CD14-positive monocyte (primary cell): ENCODE measurements around the gene ZNF831. TPM values are rescaled to one million over a fixed set of nuclear protein-coding genes. Genes with fewer than 3 reads are reported as not detected.
A peak's percentile ranks its signal among the peaks of the same experiment; 100 is the strongest.

Source experiments
- DNase-seq, 3 donors: peaks; one replicate each; pipeline ENCODE4 v3.0.0-alpha.2; 2011 to 2022
- H2AFZ ChIP-seq: 2 replicates; pipeline ENCODE4 v1.6.0; 2012; ENCODE audit warnings: mild to moderate bottlenecking, low read depth, low read length, inconsistent platforms; ENCODE audit not compliant: insufficient read depth, poor library complexity, severe bottlenecking
- H3K27ac ChIP-seq, 2 donors: 1 replicate in 1 of 2; 2 replicates in 1 of 2; pipeline ENCODE4 v1.5.1; 2012 to 2013; ENCODE audit warnings: low read length in 2 of 2, control low read depth in 1 of 2, inconsistent platforms in 1 of 2, low read depth in 1 of 2, mild to moderate bottlenecking in 1 of 2
- H3K27me3 ChIP-seq, 2 donors: one replicate each; pipeline versions ENCODE4 v1.6.0 to v1.6.1; 2011 to 2013; ENCODE audit warnings: low read length in 2 of 2; ENCODE audit not compliant: control insufficient read depth in 2 of 2, insufficient read depth in 2 of 2
- H3K36me3 ChIP-seq, 2 donors: replicated peaks in 1 of 2; 1 replicate in 1 of 2; 2 replicates in 1 of 2; pipeline versions ENCODE4 v1.5.1 to v1.6.1; 2012 to 2013; ENCODE audit warnings: low read length in 2 of 2, control low read depth in 1 of 2, inconsistent platforms in 1 of 2, mild to moderate bottlenecking in 1 of 2; ENCODE audit not compliant: insufficient read depth in 2 of 2, control insufficient read depth in 1 of 2
- H3K4me1 ChIP-seq, 2 donors: 1 replicate in 1 of 2; 2 replicates in 1 of 2; pipeline versions ENCODE4 v1.5.1 to v1.6.1; 2012 to 2013; ENCODE audit warnings: low read length in 2 of 2, control low read depth in 1 of 2, inconsistent platforms in 1 of 2, mild to moderate bottlenecking in 1 of 2, moderate library complexity in 1 of 2; ENCODE audit not compliant: insufficient read depth in 2 of 2, control insufficient read depth in 1 of 2
- H3K4me2 ChIP-seq: replicated peaks from 2 replicates; pipeline ENCODE3; 2012; ENCODE audit warnings: low read length, moderate library complexity, mild to moderate bottlenecking; ENCODE audit not compliant: poor library complexity, severe bottlenecking; ENCODE audit errors: extremely low read depth
- H3K4me3 ChIP-seq, 3 experiments: fragments of 200-600 bp in 1 of 3; sonication (generic) in 1 of 3; replicated peaks in 1 of 3; 1 replicate in 2 of 3; 2 replicates in 1 of 3; pipeline ENCODE4 v1.5.1; 2011 to 2013; ENCODE audit warnings: low read length in 3 of 3, mild to moderate bottlenecking in 3 of 3, control low read depth in 2 of 3, low read depth in 2 of 3, inconsistent platforms in 1 of 3, moderate library complexity in 1 of 3
- H3K79me2 ChIP-seq: 2 replicates; pipeline ENCODE4 v1.6.0; 2012; ENCODE audit warnings: mild to moderate bottlenecking, control low read depth, inconsistent platforms, low read length, moderate library complexity; ENCODE audit not compliant: insufficient read depth
- H3K9ac ChIP-seq: 2 replicates; pipeline ENCODE4 v1.6.0; 2017; ENCODE audit warnings: low read length, mild to moderate bottlenecking; ENCODE audit not compliant: insufficient read depth, poor library complexity, severe bottlenecking
- H3K9me3 ChIP-seq, 2 donors: replicated peaks in 1 of 2; 1 replicate in 1 of 2; 2 replicates in 1 of 2; pipeline versions ENCODE4 v1.5.1 to v1.6.1; 2012 to 2013; ENCODE audit warnings: low read length in 2 of 2, control low read depth in 1 of 2; ENCODE audit not compliant: control insufficient read depth in 1 of 2, insufficient read depth in 1 of 2
- H4K20me1 ChIP-seq: 2 replicates; pipeline ENCODE4 v1.6.0; 2012; ENCODE audit warnings: mild to moderate bottlenecking, low read length, control low read depth, moderate library complexity; ENCODE audit not compliant: insufficient read depth
- H3K27ac Mint-ChIP-seq, 7 donors: one replicate each; pipeline ENCODE4 v1.8.0; 2020; ENCODE audit warnings: mild to moderate bottlenecking in 7 of 7, mixed read lengths in 7 of 7, moderate library complexity in 6 of 7, inconsistent platforms in 2 of 7
- H3K27me3 Mint-ChIP-seq, 3 donors: one replicate each; pipeline ENCODE4 v1.8.0; 2021 to 2022; ENCODE audit warnings: low read depth in 3 of 3, mild to moderate bottlenecking in 3 of 3, mixed read lengths in 3 of 3, moderate library complexity in 3 of 3, inconsistent platforms in 1 of 3
- H3K36me3 Mint-ChIP-seq, 2 donors: one replicate each; pipeline ENCODE4 v1.8.0; 2020; ENCODE audit warnings: mixed read lengths in 2 of 2, inconsistent platforms in 1 of 2, mild to moderate bottlenecking in 1 of 2
- H3K4me1 Mint-ChIP-seq: one replicate; pipeline ENCODE4 v1.8.0; 2020; ENCODE audit warnings: mild to moderate bottlenecking, mixed read lengths
- H3K4me3 Mint-ChIP-seq, 2 donors: one replicate each; pipeline ENCODE4 v1.8.0; 2020; ENCODE audit warnings: mild to moderate bottlenecking in 2 of 2, mixed read lengths in 2 of 2, moderate library complexity in 1 of 2
- H3K9me3 Mint-ChIP-seq, 7 donors: one replicate each; pipeline ENCODE4 v1.8.0; 2020 to 2022; ENCODE audit warnings: mixed read lengths in 7 of 7, mild to moderate bottlenecking in 6 of 7, moderate library complexity in 6 of 7, inconsistent platforms in 2 of 7
- WGBS: methylation state at CpG from one replicate; pipeline ENCODE4 v1.1.5; 2013; ENCODE audit warnings: missing lambda C conversion rate; ENCODE audit not compliant: insufficient coverage; 5-methylcytosine and 5-hydroxymethylcytosine counted together
- intact Hi-C, 2 donors: fragments of 100-400 bp; cut with micrococcal nuclease; formaldehyde crosslinking; loops; one replicate each; pipeline versions ENCODE4 v1.15.0 to v1.15.1; 2023
- polyA plus RNA-seq, 3 donors: library from polyadenylated mRNA; depleted of rRNA in 1 of 3; unstranded in 2 of 3; stranded (reverse) in 1 of 3; fragments of 300-500 nt in 2 of 3; fragments of >200 nt in 1 of 3; fragmentation: Illumina TruSeq in 2 of 3; gene quantifications; 1 replicate in 2 of 3; 2 replicates in 1 of 3; pipeline ENCODE4 v1.2.3, GENCODE V29; 2012 to 2021
- TF ChIP-seq, protein P1 (sequence below): fragments of 200-600 bp; IDR thresholded peaks from one replicate; pipeline ENCODE4 v1.8.0; 2022; ENCODE audit warnings: antibody characterized with exemption, mild to moderate bottlenecking

Gene ZNF831
- polyA plus RNA-seq, 3 donors: 0.03 to 0.09 TPM; not detected in 1

DNA sequence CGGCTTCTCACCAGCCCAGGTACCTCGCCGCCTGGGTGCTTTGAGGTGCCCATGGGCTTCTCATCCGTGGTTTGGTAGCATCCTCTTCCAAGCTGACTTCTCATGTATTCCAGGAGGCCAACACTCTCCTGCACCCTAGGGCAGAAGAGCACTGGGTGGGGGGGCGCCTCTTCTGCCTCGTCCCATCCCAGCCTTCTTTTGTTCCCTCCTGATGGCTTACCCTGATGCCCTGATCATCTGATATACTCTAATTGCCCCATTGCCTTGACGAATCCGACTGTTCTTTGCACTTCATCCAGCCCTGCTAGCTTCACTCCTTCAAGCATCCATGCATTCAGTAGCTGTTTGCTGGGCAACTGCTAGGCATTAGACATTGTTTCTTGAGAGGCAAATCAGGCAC lies 60.6 kb downstream of the ZNF831 start:
- H3K27me3 ChIP-seq: peaks cover 54 to 57% of the 10 kb centered on the region in 2 donors
- no peaks in the 10 kb centered on the region for H3K79me2 ChIP-seq
- intact Hi-C loops: loop anchor here (5.0 kb wide), 3 partner anchors 142 to 357 kb away; no protein-coding TSS in a partner anchor
- TF ChIP-seq, protein P1, sequence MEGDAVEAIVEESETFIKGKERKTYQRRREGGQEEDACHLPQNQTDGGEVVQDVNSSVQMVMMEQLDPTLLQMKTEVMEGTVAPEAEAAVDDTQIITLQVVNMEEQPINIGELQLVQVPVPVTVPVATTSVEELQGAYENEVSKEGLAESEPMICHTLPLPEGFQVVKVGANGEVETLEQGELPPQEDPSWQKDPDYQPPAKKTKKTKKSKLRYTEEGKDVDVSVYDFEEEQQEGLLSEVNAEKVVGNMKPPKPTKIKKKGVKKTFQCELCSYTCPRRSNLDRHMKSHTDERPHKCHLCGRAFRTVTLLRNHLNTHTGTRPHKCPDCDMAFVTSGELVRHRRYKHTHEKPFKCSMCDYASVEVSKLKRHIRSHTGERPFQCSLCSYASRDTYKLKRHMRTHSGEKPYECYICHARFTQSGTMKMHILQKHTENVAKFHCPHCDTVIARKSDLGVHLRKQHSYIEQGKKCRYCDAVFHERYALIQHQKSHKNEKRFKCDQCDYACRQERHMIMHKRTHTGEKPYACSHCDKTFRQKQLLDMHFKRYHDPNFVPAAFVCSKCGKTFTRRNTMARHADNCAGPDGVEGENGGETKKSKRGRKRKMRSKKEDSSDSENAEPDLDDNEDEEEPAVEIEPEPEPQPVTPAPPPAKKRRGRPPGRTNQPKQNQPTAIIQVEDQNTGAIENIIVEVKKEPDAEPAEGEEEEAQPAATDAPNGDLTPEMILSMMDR: no peak
- no peak overlapping the region for H2AFZ ChIP-seq
- peaks cover 38 to 44% (median 44%) of the 10 kb centered on the region in 3 donors for H3K27me3 Mint-ChIP-seq
- H4K20me1 ChIP-seq: no peaks in the 10 kb centered on the region
- H3K27ac ChIP-seq: no peak overlapping the region
- peaks cover 14% of the 10 kb centered on the region for H3K4me1 Mint-ChIP-seq
- H3K4me3 Mint-ChIP-seq: peak overlapping the region in 1 of 2 donors; percentile 63
- peaks cover 6 to 10% of the 10 kb centered on the region in 2 donors for H3K4me1 ChIP-seq
- no peaks in the 10 kb centered on the region for H3K36me3 ChIP-seq
- H3K9me3 Mint-ChIP-seq: peaks cover 2 to 11% (median 5%) of the 10 kb centered on the region in 7 donors
- 90% methylated on average over 8 of the region's 8 CpGs for WGBS
- peaks cover 0 to 3% of the 10 kb centered on the region in 2 donors for H3K36me3 Mint-ChIP-seq
- no peak overlapping the region for H3K4me2 ChIP-seq
- no peak overlapping the region for H3K9ac ChIP-seq
- H3K4me3 ChIP-seq: no peak overlapping the region
- no peaks in the 10 kb centered on the region for H3K9me3 ChIP-seq
- DNase-seq: no peak
- peak overlapping the region in 1 of 7 donors; percentile 11 for H3K27ac Mint-ChIP-seq

DNA sequence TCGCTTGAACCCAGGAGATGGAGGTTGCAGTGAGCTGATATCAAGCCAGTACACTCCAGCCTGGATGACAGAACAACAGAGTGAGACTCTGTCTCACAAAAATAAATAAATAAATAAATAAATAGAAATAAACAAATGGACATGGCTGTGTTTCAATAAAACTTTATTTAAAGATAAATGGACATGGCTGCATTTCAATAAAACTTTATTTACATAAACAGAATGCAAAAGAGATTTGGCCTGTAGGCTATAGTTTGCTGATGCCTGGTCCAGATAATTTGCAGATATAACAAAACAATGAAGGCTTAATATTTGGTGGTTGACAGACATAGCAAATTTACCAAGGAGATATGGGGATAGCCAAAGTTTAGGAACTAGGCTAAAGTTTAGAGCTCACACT lies 66.8 kb downstream of the ZNF831 start:
- H3K36me3 Mint-ChIP-seq: no peaks in the 10 kb centered on the region
- H3K27me3 ChIP-seq: peaks cover 13 to 18% of the 10 kb centered on the region in 2 donors
- peaks cover 4 to 7% (median 7%) of the 10 kb centered on the region in 3 donors for H3K27me3 Mint-ChIP-seq
- DNase-seq: no peak
- intact Hi-C loops: no loop called here
- no peak overlapping the region for H3K9ac ChIP-seq
- no peaks in the 10 kb centered on the region for H4K20me1 ChIP-seq
- H3K79me2 ChIP-seq: no peaks in the 10 kb centered on the region
- no peak overlapping the region for H3K27ac Mint-ChIP-seq
- no peaks in the 10 kb centered on the region for H3K4me1 Mint-ChIP-seq
- H3K27ac ChIP-seq: no peak overlapping the region
- H3K4me3 Mint-ChIP-seq: no peak overlapping the region
- no peaks in the 10 kb centered on the region for H3K9me3 ChIP-seq
- WGBS: no CpG with 5 or more reads among the region's 1 CpG
- no peak overlapping the region for H3K4me2 ChIP-seq
- TF ChIP-seq, protein P1: no peak
- H3K36me3 ChIP-seq: no peaks in the 10 kb centered on the region
- no peak overlapping the region for H3K4me3 ChIP-seq
- H3K9me3 Mint-ChIP-seq: peaks cover 3 to 14% (median 7%) of the 10 kb centered on the region in 7 donors
- no peaks in the 10 kb centered on the region for H3K4me1 ChIP-seq
- no peak overlapping the region for H2AFZ ChIP-seq
